RWPE1 (cell line): ENCODE measurements around the gene ORC5.

Source experiments
- CTCF ChIA-PET: fragments of 350-600 bp; sonication (Branson Sonifier 250); formaldehyde crosslinking; extraction: SDS; loops from one replicate; lab custom pipeline; 2021; lab: Yijun Ruan, JAX
- POLR2A ChIA-PET: fragments of 400-600 bp; formaldehyde crosslinking; extraction: SDS; loops from one replicate; lab custom pipeline; 2020; ENCODE audit warnings: antibody characterized with exemption; ENCODE audit not compliant: low non-redundant PET; lab: Yijun Ruan, JAX
- DNase-seq: peaks from one replicate; pipeline ENCODE4 v3.0.0; 2012; ENCODE audit warnings: low spot score
- H3K27ac ChIP-seq: fragments of 450-650 bp; 2 replicates; pipeline ENCODE4 v1.5.1; 2017
- CTCF ChIP-seq: fragments of 450-650 bp; conservative IDR thresholded peaks from 2 replicates; pipeline ENCODE4 v1.5.1; 2017; ENCODE audit warnings: low read depth, mild to moderate bottlenecking

Gene ORC5

DNA sequence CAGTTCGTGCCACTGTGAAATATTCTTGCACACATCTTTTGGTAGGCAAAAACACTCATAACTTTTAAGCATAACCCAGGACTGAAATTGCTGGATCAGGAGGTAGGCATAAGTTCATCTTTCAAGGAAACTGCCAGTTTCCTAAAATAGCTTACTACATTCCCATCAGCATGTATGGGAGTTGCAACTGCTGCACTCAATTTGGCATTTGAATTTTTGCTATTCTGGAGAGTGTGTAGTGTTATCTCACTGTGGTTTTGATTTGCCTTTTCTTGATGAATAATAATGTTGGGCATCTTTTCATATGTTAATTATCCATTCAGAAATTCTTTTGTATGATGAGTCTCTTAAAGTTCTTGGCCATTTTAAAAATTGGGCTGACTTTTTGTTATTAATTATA, 95.2 kb downstream of the ORC5 start:
- DNase-seq = no peak
- TF ChIP-seq CTCF = no peak
- no peak overlapping the region for H3K27ac ChIP-seq
- ChIA-PET CTCF (no interaction called here), POLR2A (no interaction called here)

GRCh38 chr7:104111271-104111670, 96.5 kb downstream of the ORC5 start:
- ChIA-PET POLR2A (no interaction called here), CTCF (interaction anchor here (0.6 kb wide), 1 partner anchor 38 kb away, joined by 4 read pairs; no protein-coding TSS in a partner anchor)
- H3K27ac ChIP-seq = no peak overlapping the region
- TF ChIP-seq CTCF = no peak
- no peak for DNase-seq

DNA sequence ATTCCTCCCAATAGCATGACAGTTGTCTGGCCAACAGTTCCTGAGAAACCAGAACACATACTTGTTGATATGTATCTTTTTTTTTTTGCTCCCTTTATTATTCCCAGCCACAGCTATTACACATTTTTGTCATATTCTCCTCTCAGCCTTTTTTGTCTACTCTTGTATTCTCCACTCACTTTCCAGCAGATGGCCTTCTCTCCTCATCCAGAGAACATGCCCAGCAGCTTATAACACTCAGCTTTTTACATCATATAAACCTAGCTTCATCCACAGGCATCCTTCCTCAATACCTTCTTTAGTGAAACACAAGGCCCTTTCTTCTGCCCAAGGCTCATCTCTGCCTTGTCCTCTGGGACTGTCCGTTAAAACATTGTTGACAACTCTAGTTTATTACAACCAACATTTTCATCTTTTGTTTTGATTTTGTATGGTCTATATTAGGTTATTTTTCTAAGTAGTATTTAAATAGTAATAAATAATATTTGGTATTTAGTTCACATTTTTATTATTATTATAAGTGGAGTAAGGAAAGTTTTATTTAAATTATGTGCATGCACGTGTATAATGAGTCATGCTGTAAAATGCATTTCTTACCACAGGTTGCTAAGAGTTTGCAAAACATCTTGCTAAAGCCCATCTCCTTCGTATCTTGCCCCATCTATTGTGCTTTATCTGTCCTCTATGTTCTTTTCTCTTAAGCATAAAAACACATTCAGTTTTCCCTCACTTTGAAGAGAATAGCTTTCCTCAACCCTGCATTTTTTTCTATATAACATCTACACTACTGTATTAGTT, 101.5 kb downstream of the ORC5 start:
- no peak for TF ChIP-seq CTCF
- no peak overlapping the region for H3K27ac ChIP-seq
- ChIA-PET CTCF (no interaction called here), POLR2A (no interaction called here)
- DNase-seq = no peak

DNA sequence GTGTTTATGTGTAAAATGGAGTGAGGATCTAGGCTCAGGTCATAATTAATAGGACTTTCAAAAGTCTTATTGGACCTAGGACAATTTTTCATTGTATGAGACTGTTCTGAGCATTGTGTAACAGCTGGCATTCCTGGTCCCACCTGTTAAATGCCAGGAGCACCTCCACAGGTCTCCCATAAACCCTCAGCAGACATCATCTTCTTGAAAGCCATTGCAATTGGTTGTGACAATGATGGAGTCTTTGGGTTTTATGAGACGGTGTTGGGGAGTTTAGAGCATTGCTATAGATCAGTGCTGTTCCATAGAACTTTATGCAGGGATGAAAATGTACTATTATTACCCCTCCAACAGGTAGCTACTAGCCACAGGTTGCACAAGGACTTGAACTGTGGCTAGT, 108.9 kb downstream of the ORC5 start:
- DNase-seq = no peak
- CTCF ChIA-PET = no interaction called here
- POLR2A ChIA-PET = no interaction called here
- no peak overlapping the region for H3K27ac ChIP-seq
- no peak for TF ChIP-seq CTCF

GRCh38 chr7:104096683-104097082, 111.1 kb downstream of the ORC5 start:
- POLR2A ChIA-PET = no interaction called here
- TF ChIP-seq CTCF = no peak
- no peak overlapping the region for H3K27ac ChIP-seq
- CTCF ChIA-PET = interaction anchor here (1.3 kb wide), 1 partner anchor 523 kb away, joined by 4 read pairs; no protein-coding TSS in a partner anchor
- no peak for DNase-seq

GRCh38 chr7:104093127-104093526, 114.7 kb downstream of the ORC5 start:
- H3K27ac ChIP-seq = no peak overlapping the region
- CTCF ChIA-PET = no interaction called here
- POLR2A ChIA-PET = no interaction called here
- TF ChIP-seq CTCF = no peak
- DNase-seq = no peak
